Stimulated activated CD4-positive, alpha-beta T cell treated with anti-CD3 and anti-CD28 coated beads, Interleukin-2, amount 100 ng/mL, for 4 hours (primary cell): ENCODE results near the gene LRR1.
"Not testable (repeated sequence)": the region's sequence is repeated elsewhere in the genome, so short reads cannot be mapped to it uniquely, and the experiment has no call there.

Source experiments
- DNase-seq: peaks from one replicate; pipeline ENCODE4 v3.0.0-alpha.2; 2020; ENCODE audit warnings: low read depth

The LRR1 gene

GRCh38 chr14:49634547-49635334 is 36.0 kb downstream of the LRR1 start, which contains the start of gene DNAAF2:
Gene DNAAF2, minus strand, starts transcription at chr14:49635244. Its CDS starts 95 bp downstream, at chr14:49635149.
- peak; percentile 45 for DNase-seq

GRCh38 chr14:49636866-49637265 is 38.1 kb downstream of the LRR1 start:
- no peak for DNase-seq

- DNase-seq = no peak
Measured at GRCh38 chr14:49637534-49638078, 38.9 kb downstream of the LRR1 start.

- no peak for DNase-seq
Measured at GRCh38 chr14:49640540-49641417, 42.0 kb downstream of the LRR1 start.

GRCh38 chr14:49641697-49642129 is 43.0 kb downstream of the LRR1 start:
- DNase-seq = no peak

- no peak for DNase-seq
Measured at GRCh38 chr14:49642163-49642562, 43.4 kb downstream of the LRR1 start.

- no peak for DNase-seq
Measured at GRCh38 chr14:49653508-49653907, 54.8 kb downstream of the LRR1 start.

GRCh38 chr14:49654511-49654910 is 55.8 kb downstream of the LRR1 start:
- no peak for DNase-seq

GRCh38 chr14:49657500-49657899 is 58.8 kb downstream of the LRR1 start:
- DNase-seq = not testable (repeated sequence)

- DNase-seq = no peak
Measured at GRCh38 chr14:49659526-49660455, 61.1 kb downstream of the LRR1 start.
